ENCODE results near the gene ARPC4. TPM values are rescaled to one million over a fixed set of nuclear protein-coding genes. Genes with fewer than 3 reads are reported as not detected.
"Not testable (repeated sequence)": the region's sequence is repeated elsewhere in the genome, so short reads cannot be mapped to it uniquely, and the experiment has no call there.

The ARPC4 gene
- total RNA-seq, 3 donors from 2014 or later, result 154 to 219 (median 212) TPM

GRCh38 chr3:9852528-9852927, 59.6 kb downstream of the ARPC4 start:
- intact Hi-C loops (cut with DNase I, micrococcal nuclease), result no loop called here

GRCh38 chr3:9854291-9854940, 61.5 kb downstream of the ARPC4 start:
- H3K36me3 ChIP-seq (ENCODE audit: low read depth); intact Hi-C loops (cut with DNase I, micrococcal nuclease); H3K9me3 ChIP-seq; ATAC-seq; DNase-seq; H3K4me3 ChIP-seq; H3K4me1 ChIP-seq (ENCODE audit: low read depth): not testable (repeated sequence)

More at GRCh38 chr3:9852528-9852927, 59.6 kb downstream of the ARPC4 start:
- DNase-seq (no peak), ATAC-seq (no peak)
- Histone ChIP-seq H3K4me3 (no peak overlapping the region), H3K9me3 (no peaks in the 10 kb centered on the region), H3K4me1 (ENCODE audit: low read depth) (no peaks in the 10 kb centered on the region), H3K36me3 (ENCODE audit: low read depth) (no peaks in the 10 kb centered on the region)
- no peak for TF ChIP-seq CTCF (IDR thresholded peaks at IDR 0.05)

DNA sequence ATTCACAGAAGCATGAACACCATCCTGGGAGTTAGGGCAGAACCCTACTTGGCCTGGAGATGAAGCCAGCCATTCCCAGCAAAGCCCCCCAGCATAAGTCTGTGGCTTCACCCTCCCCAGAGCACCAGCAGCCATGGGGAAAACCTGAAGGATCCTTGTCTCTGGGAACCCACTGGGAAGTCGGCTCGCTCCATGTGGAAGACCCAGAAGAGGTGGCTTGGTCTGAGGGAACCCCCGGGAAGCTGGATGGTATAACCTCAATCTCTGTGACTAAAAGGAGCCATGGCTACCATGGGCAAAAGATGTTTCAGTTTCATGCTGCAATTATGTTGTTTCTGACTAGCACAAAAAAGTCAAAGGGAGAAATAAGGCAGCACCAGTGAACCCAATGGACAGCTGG, 62.7 kb downstream of the ARPC4 start:
- no peak for ATAC-seq
- no peak for TF ChIP-seq CTCF (IDR thresholded peaks at IDR 0.05)
- no peaks in the 10 kb centered on the region for H3K9me3 ChIP-seq
- H3K36me3 ChIP-seq (ENCODE audit: low read depth), result no peaks in the 10 kb centered on the region
- DNase-seq, result no peak
- intact Hi-C loops (cut with DNase I, micrococcal nuclease), result no loop called here
- no peaks in the 10 kb centered on the region for H3K4me1 ChIP-seq (ENCODE audit: low read depth)
- H3K4me3 ChIP-seq, result no peak overlapping the region

Other genes starting within 250 kb of the ARPC4 start
- 1 to 10 TPM in 1 of 3 donors, under 1 TPM in 2; 0.14 to 1.6 (median 0.70) TPM for gene LHFPL4, start 239.3 kb upstream of the ARPC4 start, total RNA-seq
- 10 to 100 TPM; 35.3 to 43.3 (median 36.5) TPM for gene MTMR14, start 143.6 kb upstream of the ARPC4 start, total RNA-seq
- under 1 TPM in 1 of 3 donors, not detected in 2; 0.70 TPM for gene CPNE9, start 89.2 kb upstream of the ARPC4 start, total RNA-seq
- 10 to 100 TPM; 14.3 to 23.7 (median 15.6) TPM for gene BRPF1, start 61.3 kb upstream of the ARPC4 start, total RNA-seq
- 10 to 100 TPM; 23.3 to 33.0 (median 28.6) TPM for gene OGG1, start 43.1 kb upstream of the ARPC4 start, total RNA-seq
- gene CAMK1, start 23.1 kb upstream of the ARPC4 start, total RNA-seq, result 10 to 100 TPM in 2 of 3 donors, 1 to 10 TPM in 1; 5.7 to 35.8 (median 10.1) TPM
- 10 to 100 TPM; 63.0 to 66.1 (median 63.2) TPM for gene TADA3, start 609 bp upstream of the ARPC4 start, total RNA-seq
- gene TTLL3, start 17.2 kb downstream of the ARPC4 start, total RNA-seq, result 10 to 100 TPM; 37.0 to 63.9 (median 47.7) TPM
- 10 to 100 TPM; 26.1 to 35.6 (median 28.6) TPM for gene RPUSD3, start 50.9 kb downstream of the ARPC4 start, total RNA-seq
- 10 to 100 TPM; 10.4 to 49.0 (median 14.9) TPM for gene CIDEC, start 87.2 kb downstream of the ARPC4 start, total RNA-seq
- 10 to 100 TPM; 29.6 to 41.5 (median 36.6) TPM for gene JAGN1, start 97.5 kb downstream of the ARPC4 start, total RNA-seq
- 100 to 1,000 TPM in 1 of 3 donors, 10 to 100 TPM in 2; 41.8 to 116 (median 82.8) TPM for gene IL17RE, start 109.8 kb downstream of the ARPC4 start, total RNA-seq
- gene IL17RC, start 124.0 kb downstream of the ARPC4 start, total RNA-seq, result 10 to 100 TPM; 36.1 to 45.6 (median 44.0) TPM
- 10 to 100 TPM; 16.7 to 54.1 (median 29.3) TPM for gene CRELD1, start 140.8 kb downstream of the ARPC4 start, total RNA-seq
- gene PRRT3, start 159.3 kb downstream of the ARPC4 start, total RNA-seq, result 1 to 10 TPM; 1.0 to 1.8 (median 1.2) TPM
- gene EMC3, start 193.8 kb downstream of the ARPC4 start, total RNA-seq, result 10 to 100 TPM; 61.2 to 75.5 (median 74.6) TPM
- gene FANCD2, start 233.4 kb downstream of the ARPC4 start, total RNA-seq, result 10 to 100 TPM in 1 of 3 donors, 1 to 10 TPM in 2; 3.8 to 12.9 (median 5.4) TPM

Data from mucosa of descending colon (tissue), 3 donors.